ENCODE data around the gene THRAP3.

Gene THRAP3

GRCh38 chr1:36301220-36301619, 77.0 kb downstream of the THRAP3 start:
- no peak for DNase-seq (ENCODE audit: low spot score)

GRCh38 chr1:36303244-36303643, 79.0 kb downstream of the THRAP3 start:
- DNase-seq (ENCODE audit: low spot score), result no peak

DNA sequence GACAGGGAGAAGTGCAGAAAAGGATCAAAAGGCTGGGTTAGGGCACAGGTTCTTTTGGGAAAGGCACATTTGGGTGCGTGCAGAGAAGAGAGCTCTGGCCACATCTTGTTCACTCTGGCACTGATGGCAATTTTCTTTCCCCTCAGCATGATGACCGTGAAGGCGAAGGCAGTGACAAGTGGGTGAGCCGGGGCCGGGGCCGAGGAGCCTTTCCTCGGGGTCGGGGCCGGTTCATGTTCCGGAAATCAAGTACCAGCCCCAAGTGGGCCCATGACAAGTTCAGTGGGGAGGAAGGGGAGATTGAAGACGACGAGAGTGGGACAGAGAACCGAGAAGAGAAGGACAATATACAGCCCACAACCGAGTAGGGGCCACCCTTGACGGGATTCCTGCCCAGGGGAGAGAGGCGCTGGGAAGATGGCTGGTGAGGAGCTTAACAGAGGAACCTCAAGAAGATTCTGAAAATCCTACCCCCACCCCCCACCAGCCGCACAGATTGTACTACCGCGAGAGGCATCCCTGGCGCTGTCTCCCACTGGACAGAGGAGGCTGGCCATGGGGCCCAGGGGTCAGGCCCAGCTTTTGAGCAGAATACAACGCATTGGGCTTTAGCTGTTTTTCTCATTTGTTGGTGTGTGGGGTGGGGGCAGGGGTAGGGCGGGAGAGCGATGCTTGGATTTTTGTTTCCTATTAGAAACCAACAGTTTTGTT, 79.6 kb downstream of the THRAP3 start:
- DNase-seq (ENCODE audit: low spot score), result no peak

DNA sequence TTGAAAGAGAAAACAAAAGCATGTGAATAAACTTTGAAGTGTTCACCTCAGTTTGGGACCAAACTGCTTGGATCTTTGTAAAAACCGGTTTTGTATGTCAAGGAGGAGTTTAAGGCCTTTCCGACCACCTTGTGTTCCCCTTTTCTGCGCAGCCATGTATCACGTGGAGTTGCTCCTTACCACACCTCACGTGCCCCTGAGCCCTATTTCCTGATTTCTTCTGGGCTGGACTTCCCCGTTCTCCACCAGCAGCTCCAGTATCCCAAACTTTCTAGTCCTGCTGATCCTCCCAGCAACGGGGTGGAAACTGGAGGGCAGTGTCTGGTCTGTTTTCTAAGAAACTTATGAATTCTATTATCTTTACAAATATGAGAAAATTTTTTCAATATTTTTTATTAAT, 80.3 kb downstream of the THRAP3 start:
- DNase-seq (ENCODE audit: low spot score), result no peak

- no peak for DNase-seq (ENCODE audit: low spot score)
Measured at GRCh38 chr1:36304970-36305914, 81.0 kb downstream of the THRAP3 start.

- DNase-seq (ENCODE audit: low spot score), result no peak
Measured at GRCh38 chr1:36305915-36306209, 81.6 kb downstream of the THRAP3 start.

DNA sequence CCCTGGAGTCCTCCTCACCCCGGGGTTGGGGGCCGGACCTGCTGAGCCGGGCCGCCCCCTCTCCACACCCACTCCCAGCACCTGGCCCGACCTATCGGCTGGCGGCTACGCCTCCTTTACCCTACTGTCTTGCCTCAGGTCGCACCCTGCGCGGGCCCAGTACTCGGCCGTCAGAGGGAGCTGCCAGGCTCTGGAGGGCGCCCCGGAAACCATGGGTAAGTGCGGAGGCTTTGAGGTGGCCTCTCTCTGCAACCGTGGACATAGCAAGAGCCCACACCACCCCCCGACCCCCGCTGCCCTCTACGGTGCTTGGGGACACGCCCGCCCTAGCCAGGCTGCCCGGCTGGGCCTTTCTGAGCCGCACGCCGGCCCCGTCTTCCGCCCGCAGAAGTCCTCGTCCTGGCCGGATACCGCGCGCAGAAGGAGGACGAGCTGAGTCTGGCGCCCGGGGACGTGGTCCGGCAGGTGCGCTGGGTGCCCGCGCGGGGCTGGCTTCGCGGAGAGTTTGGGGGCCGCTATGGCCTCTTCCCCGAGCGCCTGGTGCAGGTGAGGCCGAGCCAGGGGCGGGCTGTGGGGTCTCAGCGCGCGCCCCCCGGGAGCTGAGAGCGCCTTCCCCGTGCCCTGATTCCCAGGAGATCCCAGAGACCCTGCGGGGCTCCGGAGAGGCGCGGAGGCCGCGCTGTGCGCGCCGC, 82.1 kb downstream of the THRAP3 start, which contains the start of gene SH3D21:
TSS of gene SH3D21 (plus strand) at position 159 of the 692 bp plus-strand sequence. CDS start at position 212, 53 bp downstream.
- peak; percentile 67 for DNase-seq (ENCODE audit: low spot score)

DNA sequence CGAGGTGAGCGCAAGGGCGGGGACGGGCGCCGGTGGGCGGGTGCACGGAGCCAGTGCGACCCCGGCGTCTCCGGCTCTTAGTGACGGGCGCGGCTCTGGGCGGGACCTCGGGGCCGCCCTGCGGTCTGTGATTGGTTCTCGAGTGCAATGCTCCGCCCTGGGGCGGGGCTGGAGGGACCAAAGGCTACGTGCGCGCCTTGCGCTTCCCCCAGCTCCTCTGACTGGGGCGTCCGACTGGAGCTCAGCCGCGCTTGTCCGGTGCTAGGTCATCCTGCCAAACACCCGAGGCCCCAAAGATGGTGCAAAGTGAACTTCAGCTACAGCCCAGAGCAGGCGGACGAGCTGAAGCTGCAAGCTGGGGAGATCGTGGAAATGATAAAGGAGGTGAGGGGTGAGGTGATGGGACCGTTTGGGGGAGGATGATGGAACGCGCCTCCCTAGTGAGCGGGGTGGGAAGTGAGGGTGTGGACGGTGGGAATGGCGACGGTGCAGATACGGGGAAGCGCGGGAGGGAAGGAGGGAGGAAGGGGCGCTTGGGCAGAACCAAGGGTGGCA, 82.7 kb downstream of the THRAP3 start:
- peak; percentile 96 for DNase-seq (ENCODE audit: low spot score)

DNA sequence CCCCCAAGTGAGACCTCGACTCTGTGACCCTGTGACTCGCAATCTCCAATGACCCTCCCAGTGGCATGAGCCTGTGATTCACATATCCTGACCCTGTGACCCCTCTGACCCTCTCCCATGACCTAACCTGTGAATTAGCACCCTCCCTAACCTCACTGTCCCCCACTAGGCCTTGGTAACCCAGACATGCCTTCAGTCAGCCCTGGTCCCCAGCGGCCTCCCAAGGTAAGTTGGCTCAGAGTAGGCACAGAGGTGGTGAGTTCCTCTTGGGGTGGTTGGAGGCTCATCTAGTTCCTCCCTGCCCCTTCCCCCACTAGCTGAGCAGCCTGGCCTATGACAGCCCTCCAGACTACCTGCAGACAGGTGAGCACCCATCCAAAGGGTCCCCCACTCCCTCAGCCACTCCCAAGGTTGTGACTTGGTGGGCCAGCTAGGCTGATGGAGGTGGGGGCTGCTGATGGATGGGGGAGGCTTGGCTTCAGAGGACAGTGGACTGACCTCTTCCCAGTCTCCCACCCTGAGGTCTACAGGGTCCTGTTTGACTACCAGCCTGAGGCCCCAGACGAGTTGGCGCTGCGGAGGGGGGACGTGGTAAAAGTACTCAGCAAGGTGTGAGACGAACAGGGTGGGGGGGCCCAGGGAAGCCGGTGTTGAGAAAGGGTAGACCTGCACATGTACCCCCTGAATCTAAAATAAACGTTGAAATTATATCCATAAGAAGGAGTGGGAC, 83.5 kb downstream of the THRAP3 start:
- DNase-seq (ENCODE audit: low spot score), result no peak

DNA sequence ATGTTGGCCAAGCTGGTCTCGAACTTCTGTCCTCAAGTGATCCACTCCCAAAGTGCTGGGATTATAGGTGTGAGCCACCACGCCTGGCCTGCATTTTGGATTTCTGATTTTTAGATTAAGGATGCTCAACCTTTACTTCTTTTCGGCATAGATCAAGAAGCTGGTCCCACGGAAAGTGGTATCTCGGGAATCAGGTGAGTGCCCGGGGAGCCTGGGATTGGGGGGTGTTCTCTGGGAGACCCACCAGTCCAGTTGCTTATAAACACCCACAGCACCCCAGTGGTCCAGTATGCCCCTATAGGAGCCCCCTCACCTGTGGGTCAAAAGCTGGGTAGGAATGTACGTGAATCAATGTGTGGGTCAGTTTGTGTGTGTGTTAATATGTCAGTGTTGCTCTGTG, 85.2 kb downstream of the THRAP3 start:
- DNase-seq (ENCODE audit: low spot score), result no peak

DNA sequence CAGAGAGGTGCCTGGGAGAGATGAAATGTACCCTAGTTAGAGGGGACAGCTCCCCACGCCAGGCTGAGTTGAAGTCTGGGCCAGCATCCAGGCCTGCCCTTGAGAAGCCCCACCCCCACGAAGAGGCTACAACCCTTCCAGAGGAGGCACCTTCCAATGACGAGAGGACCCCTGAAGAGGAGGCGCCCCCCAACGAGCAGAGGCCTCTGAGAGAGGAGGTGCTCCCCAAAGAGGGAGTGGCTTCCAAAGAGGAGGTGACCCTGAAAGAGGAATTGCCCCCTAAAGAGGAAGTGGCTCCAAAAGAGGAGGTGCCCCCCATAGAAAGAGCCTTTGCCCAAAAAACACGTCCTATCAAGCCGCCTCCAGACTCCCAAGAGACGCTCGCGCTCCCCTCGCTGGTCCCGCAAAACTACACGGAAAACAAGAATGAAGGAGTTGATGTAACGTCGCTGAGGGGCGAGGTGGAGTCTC, 96.1 kb downstream of the THRAP3 start:
- no peak for DNase-seq (ENCODE audit: low spot score)

- DNase-seq (ENCODE audit: low spot score), result no peak
Measured at GRCh38 chr1:36320767-36321118, 96.5 kb downstream of the THRAP3 start.

DNA sequence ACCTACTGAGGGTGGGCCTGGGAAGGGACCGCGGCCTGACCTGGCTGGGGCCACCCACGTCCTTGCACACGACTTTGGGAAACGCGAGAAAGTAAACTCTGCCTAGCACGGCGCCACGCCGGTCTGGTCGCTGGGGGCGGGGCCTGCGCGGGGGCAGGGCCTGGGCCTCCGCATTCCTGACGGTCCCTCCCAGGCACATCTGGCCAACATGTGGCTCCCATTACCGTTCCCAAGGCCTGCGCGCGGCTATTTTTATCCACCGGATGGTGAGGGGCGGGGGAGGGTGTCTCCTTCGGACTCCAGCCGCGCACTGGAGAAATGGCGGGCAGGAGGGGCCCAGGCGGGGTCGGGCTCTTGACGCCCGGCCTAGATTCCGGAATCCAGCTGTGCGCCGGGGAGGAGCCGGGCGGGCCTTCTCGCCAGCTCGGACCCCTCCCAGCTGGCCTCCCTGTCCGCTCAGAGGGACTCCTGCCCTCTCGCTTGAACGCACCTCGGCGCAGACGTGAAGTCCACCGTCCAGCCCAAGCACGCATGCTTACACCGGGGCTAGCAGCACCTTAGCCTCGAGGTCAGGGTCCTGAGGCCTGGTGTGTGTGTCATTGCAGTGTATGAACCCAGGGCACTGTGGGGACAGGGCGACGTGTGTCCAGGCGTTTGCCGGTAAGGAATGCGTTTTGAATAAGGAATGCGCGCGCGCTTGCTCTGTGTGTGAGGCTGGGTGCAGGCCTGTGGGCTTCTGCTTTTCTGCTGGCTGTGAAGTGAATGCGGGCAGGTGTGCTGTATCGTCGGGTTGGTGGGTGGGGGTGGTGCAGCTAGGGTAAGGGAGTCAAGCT, 97.1 kb downstream of the THRAP3 start:
- no peak for DNase-seq (ENCODE audit: low spot score)

GRCh38 chr1:36322041-36322785, 98.0 kb downstream of the THRAP3 start:
- DNase-seq (ENCODE audit: low spot score), result no peak

- peak; percentile 45 for DNase-seq (ENCODE audit: low spot score)
Measured at GRCh38 chr1:36322786-36323635, 98.8 kb downstream of the THRAP3 start.

GRCh38 chr1:36323636-36324352, 99.6 kb downstream of the THRAP3 start, which contains the start of gene EVA1B:
TSS of gene EVA1B (minus strand) at chr1:36323645. CDS start at chr1:36323037, 608 bp downstream.
- DNase-seq (ENCODE audit: low spot score), result peak; percentile 69

DNA sequence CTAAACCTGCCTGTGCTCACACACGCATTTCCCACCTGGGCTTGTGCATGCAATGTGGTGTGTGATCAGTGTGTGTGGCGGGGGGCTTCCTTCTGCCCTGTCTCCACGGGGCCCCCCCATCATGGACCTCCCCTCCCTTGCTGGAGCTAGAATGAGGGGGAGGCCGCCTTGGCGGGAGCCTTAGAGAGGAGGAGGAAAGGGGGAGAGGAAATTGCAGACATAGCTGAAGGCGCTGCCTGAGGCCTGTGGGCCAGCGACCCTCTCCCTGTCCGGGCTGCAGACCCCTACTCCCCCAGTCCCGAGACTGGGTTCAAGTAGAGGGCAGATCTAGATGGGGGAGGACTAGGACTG, 100.1 kb downstream of the THRAP3 start:
- DNase-seq (ENCODE audit: low spot score), result no peak

DNA sequence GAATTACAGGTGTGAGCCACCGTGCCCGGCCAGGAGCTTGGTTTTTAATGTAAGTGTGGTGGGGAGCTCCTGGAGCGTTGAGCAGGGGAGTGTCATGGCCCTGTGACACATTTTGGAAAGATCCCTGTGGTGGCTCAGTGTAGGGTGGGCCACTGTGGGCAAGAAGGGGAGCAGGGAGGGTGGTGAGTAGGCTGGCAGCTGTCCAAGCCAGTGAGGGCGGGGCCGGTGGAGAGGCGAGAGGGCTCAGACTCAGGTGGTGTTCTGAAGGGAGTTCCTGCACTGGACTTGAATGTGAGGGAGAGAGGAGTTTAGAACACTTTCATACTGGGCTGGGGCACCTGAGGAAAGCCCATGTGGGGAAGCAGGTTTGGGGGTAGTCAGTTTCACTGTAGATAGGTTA, 102.3 kb downstream of the THRAP3 start:
- no peak for DNase-seq (ENCODE audit: low spot score)

Measured in RKO (cell line).